PC-3 (cell line): Measurements from ENCODE around the gene GCC2.

Source experiments
- EZH2 ChIP-seq: fragments of 300-600 bp; sonication (generic); IDR thresholded peaks from one replicate; pipeline ENCODE4 v1.6.1; 2017; ENCODE audit warnings: antibody characterized with exemption, mild to moderate bottlenecking, low read length; ENCODE audit not compliant: unreplicated experiment
- EZH2phosphoT487 ChIP-seq: fragments of 300-600 bp; sonication (generic); IDR thresholded peaks from 2 replicates; pipeline ENCODE4 v1.6.1; 2018; ENCODE audit warnings: mild to moderate bottlenecking, antibody characterized with exemption, low read length, borderline replicate concordance
- TF ChIP-seq, protein P1 (sequence below): fragments of 300-600 bp; sonication (generic); conservative IDR thresholded peaks from 2 replicates; pipeline ENCODE4 v1.5.1; 2017; ENCODE audit warnings: antibody characterized with exemption, low read depth, mild to moderate bottlenecking, low read length

DNA sequence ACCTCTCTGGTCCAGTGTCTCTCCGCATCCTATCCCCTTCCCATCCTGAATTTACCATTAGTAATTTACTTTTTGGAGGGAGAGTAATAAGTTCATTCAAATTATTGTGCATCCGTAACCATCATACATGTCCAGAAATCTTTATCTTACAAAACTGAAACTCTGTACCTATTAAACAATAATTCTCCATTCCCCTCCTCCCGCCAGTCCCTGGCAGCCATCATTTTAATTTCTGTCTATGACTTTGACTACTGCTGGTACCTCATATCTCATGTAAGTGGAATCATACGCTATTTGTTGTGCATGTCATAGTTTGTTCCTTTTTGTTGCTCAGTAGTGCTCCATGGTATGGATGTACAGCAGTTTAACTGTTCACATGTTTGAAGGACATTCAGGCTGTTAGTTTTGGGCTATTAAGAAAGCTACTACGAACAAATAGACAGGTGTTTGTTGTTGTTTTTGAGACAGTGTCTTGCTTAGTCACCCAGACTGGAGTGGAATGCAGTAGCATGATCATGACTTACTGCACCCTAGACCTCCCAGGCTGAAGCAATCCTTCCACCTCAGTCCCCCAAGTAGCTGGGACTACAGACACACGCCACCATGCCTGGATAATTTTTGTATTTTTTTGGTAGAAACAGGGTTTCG lies 87.3 kb downstream of the GCC2 start:
- TF ChIP-seq, protein P1, sequence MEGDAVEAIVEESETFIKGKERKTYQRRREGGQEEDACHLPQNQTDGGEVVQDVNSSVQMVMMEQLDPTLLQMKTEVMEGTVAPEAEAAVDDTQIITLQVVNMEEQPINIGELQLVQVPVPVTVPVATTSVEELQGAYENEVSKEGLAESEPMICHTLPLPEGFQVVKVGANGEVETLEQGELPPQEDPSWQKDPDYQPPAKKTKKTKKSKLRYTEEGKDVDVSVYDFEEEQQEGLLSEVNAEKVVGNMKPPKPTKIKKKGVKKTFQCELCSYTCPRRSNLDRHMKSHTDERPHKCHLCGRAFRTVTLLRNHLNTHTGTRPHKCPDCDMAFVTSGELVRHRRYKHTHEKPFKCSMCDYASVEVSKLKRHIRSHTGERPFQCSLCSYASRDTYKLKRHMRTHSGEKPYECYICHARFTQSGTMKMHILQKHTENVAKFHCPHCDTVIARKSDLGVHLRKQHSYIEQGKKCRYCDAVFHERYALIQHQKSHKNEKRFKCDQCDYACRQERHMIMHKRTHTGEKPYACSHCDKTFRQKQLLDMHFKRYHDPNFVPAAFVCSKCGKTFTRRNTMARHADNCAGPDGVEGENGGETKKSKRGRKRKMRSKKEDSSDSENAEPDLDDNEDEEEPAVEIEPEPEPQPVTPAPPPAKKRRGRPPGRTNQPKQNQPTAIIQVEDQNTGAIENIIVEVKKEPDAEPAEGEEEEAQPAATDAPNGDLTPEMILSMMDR: no peak
- TF ChIP-seq EZH2 (no peak), EZH2phosphoT487 (no peak)
